Heart right ventricle (tissue), 16 donors: ENCODE results near the gene TNIP3. TPM values are rescaled to one million over a fixed set of nuclear protein-coding genes. Genes with fewer than 3 reads are reported as not detected.
"Not testable (repeated sequence)": the region's sequence is repeated elsewhere in the genome, so short reads cannot be mapped to it uniquely, and the experiment has no call there.

Source experiments
- ATAC-seq, 8 donors: fragments of 200-7000 bp; cut with Tn5 transposase; one replicate each; pipeline ENCODE4 v1.9.1; 2020; ENCODE audit warnings: mild to moderate bottlenecking in 8 of 8, moderate library complexity in 8 of 8, moderate number of reproducible peaks in 1 of 8
- DNase-seq, 2 donors: peaks; one replicate each; pipeline ENCODE4 v3.0.0-alpha.2; 2020
- H3K27ac ChIP-seq, 10 donors: fragments of 200-600 bp; sonication (generic) in 2 of 10; one replicate each; pipeline versions ENCODE4 v1.5.0 to v1.8.0; 2020 to 2022; ENCODE audit warnings: mild to moderate bottlenecking in 3 of 10
- H3K27me3 ChIP-seq, 7 donors: fragments of 200-600 bp; one replicate each; pipeline ENCODE4 v1.8.0; 2021 to 2022; ENCODE audit warnings: mild to moderate bottlenecking in 2 of 7
- H3K36me3 ChIP-seq, 9 donors: fragments of 200-600 bp; sonication (generic) in 1 of 9; one replicate each; pipeline versions ENCODE4 v1.5.0 to v1.8.0; 2020 to 2022; ENCODE audit warnings: mild to moderate bottlenecking in 2 of 9
- H3K4me1 ChIP-seq, 9 donors: fragments of 200-600 bp; sonication (generic) in 1 of 9; one replicate each; pipeline versions ENCODE4 v1.5.0 to v1.8.0; 2020 to 2022; ENCODE audit warnings: mild to moderate bottlenecking in 4 of 9
- H3K4me3 ChIP-seq, 10 donors: fragments of 200-600 bp; sonication (generic) in 2 of 10; one replicate each; pipeline versions ENCODE4 v1.5.0 to v1.8.0; 2020 to 2022; ENCODE audit warnings: mild to moderate bottlenecking in 7 of 10, moderate library complexity in 2 of 10
- H3K9me3 ChIP-seq, 11 donors: fragments of 200-600 bp in 10 of 11; sonication (generic) in 2 of 11; one replicate each; pipeline versions ENCODE4 v1.5.0 to v1.8.0; 2013 to 2022; ENCODE audit warnings: mild to moderate bottlenecking in 2 of 11, control low read depth in 1 of 11, moderate library complexity in 1 of 11
- WGBS, 2 donors: extraction: QIAGEN DNeasy Blood & Tissue Kit; methylation state at CpG; one replicate each; pipeline ENCODE4 v1.1.7; 2013; ENCODE audit warnings: inconsistent platforms in 1 of 2; 5-methylcytosine and 5-hydroxymethylcytosine counted together
- intact Hi-C, 10 donors: fragments of 100-400 bp; cut with DNase I; formaldehyde crosslinking; loops; one replicate each; pipeline versions ENCODE4 v1.11.1 to v1.14.2; 2022
- polyA plus RNA-seq, 2 donors: library from polyadenylated mRNA; stranded (reverse); fragments of 200-250 nt; gene quantifications; one replicate each; pipeline ENCODE4 v1.2.3, GENCODE V29; 2013
- total RNA-seq, 10 donors: library from RNA; stranded (reverse); fragmentation: NEBNext Ultra II Directional in 3 of 10; extraction: Animal tissue kit (Norgen Biotek cat#: 25700) in 3 of 10; gene quantifications; one replicate each; pipeline versions ENCODE4 v1.2.1 to v1.2.4, GENCODE V29; 2021 to 2023
- TF ChIP-seq, protein P1 (sequence below), 9 donors: fragments of 200-600 bp; sonication (generic) in 2 of 9; IDR thresholded peaks; one replicate each; pipeline versions ENCODE4 v1.5.0 to v1.8.0; 2021 to 2022; ENCODE audit warnings: antibody characterized with exemption in 9 of 9, mild to moderate bottlenecking in 5 of 9, moderate library complexity in 1 of 9
- donor health status: Arrhythmogenic right ventricular cardiomyopathy.
- donor health status: ischemic (EF 13 %, LVEDD 7.1; RV severe dilation, severe dysfunction).
- donor health status: healthy with polysubstance abuse.
- donor health status: DM: no; HTN: yes; CAD: no.
- donor health status: DM: no; HTN: no; CAD: no.
- donor health status: ischemic (EF 25% LVEDD 6.9; RV normal size, moderate dysfunction).
- donor health status: ischemic (EF 25% LVEDD 5.7; RV mildly dilated, moderate dysfunction).
- donor health status: healthy.
- donor health status: DM: yes; HTN: yes; CAD: no.
- donor health status: Ischemic cardiomyopathy.
- donor health status: ischemic (EF 35%, LVEDD 5.7; RV mildly dilated, moderate dysfunction).
- donor health status: nonischemic (EF 11% LVEDD 7.7; RV severe dilation, severe dysfunction).
- donor health status: DM: yes; HTN: yes; CAD: no.
- donor health status: PGD.
- donor health status: ischemic (EF 29% LVEDD 5.4; RV normal size, mild dysfunction).
- donor health status: nonischemic (EF 23%, LVEDD 6.1; RV moderate dilation, normal function).

The TNIP3 gene
- total and polyA plus RNA-seq, 12 donors = 0.04 to 0.49 TPM; not detected in 10

- no peak overlapping the region for H3K27ac ChIP-seq
- intact Hi-C loops = no loop called here
- TF ChIP-seq, protein P1, sequence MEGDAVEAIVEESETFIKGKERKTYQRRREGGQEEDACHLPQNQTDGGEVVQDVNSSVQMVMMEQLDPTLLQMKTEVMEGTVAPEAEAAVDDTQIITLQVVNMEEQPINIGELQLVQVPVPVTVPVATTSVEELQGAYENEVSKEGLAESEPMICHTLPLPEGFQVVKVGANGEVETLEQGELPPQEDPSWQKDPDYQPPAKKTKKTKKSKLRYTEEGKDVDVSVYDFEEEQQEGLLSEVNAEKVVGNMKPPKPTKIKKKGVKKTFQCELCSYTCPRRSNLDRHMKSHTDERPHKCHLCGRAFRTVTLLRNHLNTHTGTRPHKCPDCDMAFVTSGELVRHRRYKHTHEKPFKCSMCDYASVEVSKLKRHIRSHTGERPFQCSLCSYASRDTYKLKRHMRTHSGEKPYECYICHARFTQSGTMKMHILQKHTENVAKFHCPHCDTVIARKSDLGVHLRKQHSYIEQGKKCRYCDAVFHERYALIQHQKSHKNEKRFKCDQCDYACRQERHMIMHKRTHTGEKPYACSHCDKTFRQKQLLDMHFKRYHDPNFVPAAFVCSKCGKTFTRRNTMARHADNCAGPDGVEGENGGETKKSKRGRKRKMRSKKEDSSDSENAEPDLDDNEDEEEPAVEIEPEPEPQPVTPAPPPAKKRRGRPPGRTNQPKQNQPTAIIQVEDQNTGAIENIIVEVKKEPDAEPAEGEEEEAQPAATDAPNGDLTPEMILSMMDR (IDR thresholded peaks at IDR 0.05) = no peak
Measured at GRCh38 chr4:121177246-121178137, 13.4 kb upstream of the TNIP3 start.

GRCh38 chr4:121176082-121176934, 12.2 kb upstream of the TNIP3 start:
- Histone ChIP-seq H3K9me3 (no peaks in the 10 kb centered on the region), H3K4me3 (no peak overlapping the region), H3K36me3 (no peaks in the 10 kb centered on the region), H3K27ac (no peak overlapping the region), H3K27me3 (peaks cover 0 to 36% (median 0%) of the 10 kb centered on the region in 7 donors), H3K4me1 (peaks cover 0 to 19% (median 0%) of the 10 kb centered on the region in 9 donors)
- WGBS, 2 donors = 52 to 71% methylated on average over 3 of the region's 3 CpGs
- intact Hi-C loops = no loop called here
- ATAC-seq (no peak), DNase-seq (no peak)
- TF ChIP-seq, protein P1 (IDR thresholded peaks at IDR 0.05) = no peak

More at GRCh38 chr4:121177246-121178137, 13.4 kb upstream of the TNIP3 start:
- Histone ChIP-seq H3K4me3 (no peak overlapping the region), H3K27me3 (peaks cover 0 to 36% (median 0%) of the 10 kb centered on the region in 7 donors), H3K9me3 (no peaks in the 10 kb centered on the region), H3K36me3 (no peaks in the 10 kb centered on the region), H3K4me1 (peaks cover 0 to 20% (median 0%) of the 10 kb centered on the region in 9 donors)
- DNase-seq (no peak), ATAC-seq (peak in 1 of 8 donors; percentile 31)
- 40 to 41% methylated on average over 3 of the region's 3 CpGs for WGBS, 2 donors

- DNase-seq = not testable (repeated sequence)
Measured at GRCh38 chr4:121171477-121171876, 7.4 kb upstream of the TNIP3 start.

GRCh38 chr4:121168446-121169281, 4.5 kb upstream of the TNIP3 start:
- ATAC-seq (peak in 3 of 8 donors; percentile 44 to 61 (median 58)), DNase-seq (no peak)
- 85% methylated on average over 6 of the region's 6 CpGs for WGBS, 2 donors
- Histone ChIP-seq H3K4me1 (peaks cover 0 to 18% (median 0%) of the 10 kb centered on the region in 9 donors), H3K27me3 (peaks cover 0 to under 1% (median 0%) of the 10 kb centered on the region in 7 donors), H3K9me3 (no peaks in the 10 kb centered on the region), H3K36me3 (no peaks in the 10 kb centered on the region), H3K4me3 (no peak overlapping the region), H3K27ac (no peak overlapping the region)
- TF ChIP-seq, protein P1 (IDR thresholded peaks at IDR 0.05) = no peak
- intact Hi-C loops = no loop called here

More at GRCh38 chr4:121171477-121171876, 7.4 kb upstream of the TNIP3 start:
- H3K4me3 ChIP-seq, H3K4me1 ChIP-seq, ATAC-seq, intact Hi-C loops, H3K9me3 ChIP-seq, H3K27ac ChIP-seq, H3K36me3 ChIP-seq: not testable (repeated sequence)
- 98 to 99% methylated on average over 3 of the region's 3 CpGs for WGBS, 2 donors
- peaks cover 0 to 22% (median 0%) of the 10 kb centered on the region in 7 donors for H3K27me3 ChIP-seq
